ENCODE data around the gene RNF5.
"Not testable (repeated sequence)": the region's sequence is repeated elsewhere in the genome, so short reads cannot be mapped to it uniquely, and the experiment has no call there.

RNF5 gene, protein sequence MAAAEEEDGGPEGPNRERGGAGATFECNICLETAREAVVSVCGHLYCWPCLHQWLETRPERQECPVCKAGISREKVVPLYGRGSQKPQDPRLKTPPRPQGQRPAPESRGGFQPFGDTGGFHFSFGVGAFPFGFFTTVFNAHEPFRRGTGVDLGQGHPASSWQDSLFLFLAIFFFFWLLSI

GRCh38 chr6:32177788-32178546 lies at the start of gene RNF5:
RNF5 (plus strand) TSS chr6:32178405; CDS start chr6:32178512, 107 bp downstream.
- DNase-seq: peak; percentile 98 to 100
- TF ChIP-seq POLR2A (IDR thresholded peaks at IDR 0.05; ENCODE audit: low read length) (peak; percentile 80), GATA1 (IDR thresholded peaks at IDR 0.05; ENCODE audit: low read depth, low read length) (no peak)

DNA sequence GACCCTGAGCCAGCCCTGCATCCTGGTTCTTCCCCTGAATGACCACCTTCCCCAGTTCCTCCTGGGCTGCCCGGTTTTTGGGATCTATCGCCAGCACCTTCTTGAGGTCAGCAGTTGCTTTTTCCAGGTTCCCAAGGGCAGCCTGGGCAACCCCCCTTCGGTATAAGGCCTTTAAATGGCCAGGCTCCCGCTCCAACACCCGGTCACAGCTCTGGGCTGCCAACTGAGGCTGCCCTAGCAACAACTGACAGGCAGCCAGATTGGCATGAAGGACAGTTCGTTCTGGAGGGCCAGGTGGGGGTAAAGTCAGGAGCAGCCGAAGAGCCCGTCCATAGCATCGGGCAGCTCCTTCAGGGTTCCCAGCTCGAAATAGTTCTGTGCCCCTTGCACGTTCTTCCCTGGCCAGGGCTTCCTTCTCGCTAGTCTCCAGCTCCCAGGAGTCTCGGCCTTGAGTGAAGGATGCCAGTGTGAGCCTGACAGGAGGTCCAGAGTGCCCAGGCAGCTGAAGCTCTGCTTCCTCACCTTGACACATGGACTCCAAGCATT lies 49.4 kb upstream of the RNF5 start:
- TF ChIP-seq POLR2A (IDR thresholded peaks at IDR 0.05; ENCODE audit: low read length): no peak
- no peak for TF ChIP-seq GATA1 (IDR thresholded peaks at IDR 0.05; ENCODE audit: low read depth, low read length)
- DNase-seq: no peak

GRCh38 chr6:32129297-32130088 lies 48.7 kb upstream of the RNF5 start:
- DNase-seq: no peak
- no peak for TF ChIP-seq POLR2A (IDR thresholded peaks at IDR 0.05; ENCODE audit: low read length)
- TF ChIP-seq GATA1 (IDR thresholded peaks at IDR 0.05; ENCODE audit: low read depth, low read length): no peak

DNA sequence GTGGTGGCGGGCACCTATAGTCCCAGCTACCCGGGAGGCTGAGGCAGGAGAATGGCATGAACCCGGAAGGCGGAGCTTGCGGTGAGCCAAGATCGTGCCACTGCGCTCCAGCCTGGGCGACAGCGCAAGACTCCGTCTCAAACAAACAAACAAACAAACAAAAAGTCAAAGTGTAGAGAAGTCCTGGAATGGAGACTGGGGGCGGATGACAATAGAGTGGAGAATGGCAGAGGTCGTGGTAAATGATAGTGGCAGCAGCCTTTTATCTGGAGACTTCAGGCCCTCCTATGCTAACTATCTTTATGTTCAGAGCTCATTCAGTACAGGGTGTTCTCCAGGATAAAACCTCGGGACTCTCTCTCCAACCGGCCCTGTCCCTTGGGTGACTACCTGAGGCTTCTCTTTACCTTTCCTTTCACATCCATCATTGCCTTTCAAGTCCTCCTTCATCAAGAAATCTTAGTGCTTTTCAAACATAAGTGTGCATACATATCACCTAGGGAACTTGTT lies 46.7 kb upstream of the RNF5 start:
- TF ChIP-seq GATA1 (IDR thresholded peaks at IDR 0.05; ENCODE audit: low read depth, low read length): peak; percentile 65
- TF ChIP-seq POLR2A (IDR thresholded peaks at IDR 0.05; ENCODE audit: low read length): no peak
- peak; percentile 88 to 96 for DNase-seq

- DNase-seq: no peak
- TF ChIP-seq GATA1 (IDR thresholded peaks at IDR 0.05; ENCODE audit: low read depth, low read length) (no peak), POLR2A (IDR thresholded peaks at IDR 0.05; ENCODE audit: low read length) (no peak)
These were observed 46.1 kb upstream of the RNF5 start for GRCh38 chr6:32132110-32132509.

DNA sequence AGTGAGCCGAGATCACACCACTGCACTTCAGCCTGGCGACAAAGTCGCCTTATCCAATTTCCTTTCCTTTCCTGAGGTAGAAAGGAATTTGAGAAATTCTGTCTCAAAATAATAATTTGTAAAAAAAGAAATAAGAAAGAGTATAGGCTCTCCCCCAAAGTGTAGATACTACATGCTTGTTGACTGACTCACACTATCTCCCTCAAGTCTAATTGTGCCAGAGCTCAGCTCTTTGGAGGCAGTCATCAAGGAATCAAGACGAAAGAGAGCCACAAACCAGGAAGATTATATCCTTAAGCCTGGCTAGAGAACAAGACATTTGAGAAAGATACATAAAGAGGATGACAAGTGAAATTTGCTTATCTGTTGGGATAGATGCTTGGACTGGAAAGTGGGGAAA lies 44.4 kb upstream of the RNF5 start:
- no peak for DNase-seq
- no peak for TF ChIP-seq GATA1 (IDR thresholded peaks at IDR 0.05; ENCODE audit: low read depth, low read length)

- no peak for DNase-seq
- no peak for TF ChIP-seq POLR2A (IDR thresholded peaks at IDR 0.05; ENCODE audit: low read length)
- no peak for TF ChIP-seq GATA1 (IDR thresholded peaks at IDR 0.05; ENCODE audit: low read depth, low read length)
These were observed 40.8 kb upstream of the RNF5 start for GRCh38 chr6:32137454-32137853.

GRCh38 chr6:32139590-32139989 lies 38.6 kb upstream of the RNF5 start:
- no peak for TF ChIP-seq GATA1 (IDR thresholded peaks at IDR 0.05; ENCODE audit: low read depth, low read length)
- TF ChIP-seq POLR2A (IDR thresholded peaks at IDR 0.05; ENCODE audit: low read length): no peak
- DNase-seq: no peak

DNA sequence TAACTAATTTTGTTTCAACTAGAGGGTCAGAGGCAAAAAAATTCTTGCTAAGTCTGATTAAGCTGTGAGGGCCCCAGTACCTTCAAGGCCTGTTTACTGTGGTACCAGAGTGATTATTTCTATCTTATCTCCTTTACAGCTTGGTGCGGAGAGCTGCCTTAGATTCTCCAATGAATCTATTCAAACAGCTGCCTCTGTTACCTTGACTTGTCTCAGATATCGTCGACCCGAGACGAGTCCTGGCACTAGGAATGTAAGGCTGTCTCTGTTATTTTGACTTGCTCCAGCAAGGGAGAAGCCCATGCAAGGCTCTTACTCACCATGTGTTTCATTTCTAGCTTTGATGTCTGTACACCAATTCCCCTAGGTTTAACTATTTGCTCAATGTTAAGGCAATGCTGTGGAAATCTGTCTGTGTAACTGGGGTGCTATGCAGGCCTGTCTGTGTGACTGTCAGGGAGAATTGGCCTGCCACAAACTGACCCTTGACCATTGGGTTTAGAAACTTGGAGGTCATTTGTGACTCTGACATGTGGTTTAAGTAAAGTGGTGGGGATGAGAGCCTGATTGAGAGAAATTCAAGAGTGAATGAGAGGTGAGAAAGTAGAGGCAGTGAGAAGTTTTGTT lies 37.7 kb upstream of the RNF5 start:
- TF ChIP-seq GATA1 (IDR thresholded peaks at IDR 0.05; ENCODE audit: low read depth, low read length): no peak
- TF ChIP-seq POLR2A (IDR thresholded peaks at IDR 0.05; ENCODE audit: low read length): no peak
- peak; percentile 63 to 91 for DNase-seq

DNA sequence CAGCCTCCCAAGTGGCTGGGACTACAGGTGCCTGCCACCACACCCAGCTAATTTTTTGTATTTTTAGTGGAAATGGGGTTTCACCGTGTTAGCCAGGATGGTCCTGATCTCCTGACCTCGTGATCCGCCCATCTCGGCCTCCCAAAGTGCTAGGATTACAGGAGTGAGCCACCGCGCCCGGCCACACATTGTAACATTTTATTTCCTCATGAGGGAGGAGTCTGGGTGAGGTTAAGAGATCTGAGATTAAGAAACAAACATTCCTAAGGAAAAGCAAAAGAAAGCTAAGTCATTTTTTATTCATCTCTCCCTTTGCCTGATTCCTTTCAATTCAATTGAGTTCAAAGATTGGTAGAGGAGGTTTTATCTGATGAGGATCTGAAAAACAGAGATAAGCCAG lies 34.0 kb upstream of the RNF5 start:
- not testable (repeated sequence) for DNase-seq

- TF ChIP-seq GATA1 (IDR thresholded peaks at IDR 0.05; ENCODE audit: low read depth, low read length) (no peak), POLR2A (IDR thresholded peaks at IDR 0.05; ENCODE audit: low read length) (no peak)
- no peak for DNase-seq
These were observed 31.9 kb upstream of the RNF5 start for GRCh38 chr6:32146287-32146686.

DNA sequence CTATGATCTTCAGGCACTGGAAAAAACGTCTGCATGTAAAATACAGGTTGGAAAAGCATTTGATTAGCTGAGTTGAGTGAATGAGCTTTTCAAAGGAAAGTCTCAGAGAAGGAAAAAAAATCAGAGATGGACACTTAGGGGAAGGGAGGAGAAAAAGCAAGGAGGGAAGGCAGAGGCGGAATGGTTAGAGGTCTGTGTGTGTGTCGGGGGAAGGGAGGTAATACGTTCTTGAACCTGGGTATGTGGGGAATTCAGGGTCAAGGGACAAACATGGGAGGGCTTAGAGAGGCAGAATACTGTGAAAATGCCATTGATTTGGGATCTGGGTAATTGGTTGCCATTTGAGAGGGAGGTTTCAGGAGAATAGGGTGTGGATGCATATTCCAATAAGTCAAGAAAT lies 31.5 kb upstream of the RNF5 start:
- no peak for DNase-seq
- TF ChIP-seq GATA1 (IDR thresholded peaks at IDR 0.05; ENCODE audit: low read depth, low read length): no peak
- TF ChIP-seq POLR2A (IDR thresholded peaks at IDR 0.05; ENCODE audit: low read length): no peak

DNA sequence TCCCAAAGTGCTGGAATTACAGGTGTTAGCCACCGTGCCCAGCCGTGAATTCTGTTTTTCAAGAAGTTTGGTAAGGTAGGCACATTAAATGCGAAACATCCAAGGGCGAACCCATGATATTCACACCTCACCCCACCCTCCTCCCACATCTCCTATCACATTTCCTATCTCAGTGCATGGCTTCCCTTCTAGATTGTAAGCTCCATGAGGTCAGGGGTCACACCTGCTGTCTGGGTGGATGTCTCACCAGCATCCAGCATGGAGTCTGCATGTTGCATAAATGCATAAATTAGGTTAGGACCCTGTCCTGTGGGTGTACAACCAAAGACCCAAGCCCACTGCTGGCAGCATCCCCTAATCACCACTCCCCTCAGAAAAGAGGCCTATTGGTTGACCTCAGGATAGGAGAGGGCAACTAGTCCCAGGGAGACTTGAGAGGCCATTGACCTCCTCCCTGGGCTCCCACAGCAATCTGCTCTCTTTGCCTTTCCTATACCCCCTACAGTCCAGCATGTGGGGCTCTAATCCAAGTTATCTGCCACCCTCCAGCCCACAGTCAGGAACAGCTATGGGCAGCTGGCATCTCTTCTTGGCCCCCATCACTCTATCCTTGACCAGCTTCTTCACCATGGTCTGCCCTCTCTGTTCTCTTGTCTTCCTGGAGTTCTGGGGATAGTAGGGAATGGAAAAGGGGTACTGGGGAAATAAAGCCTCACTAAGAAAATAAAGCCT lies 30.6 kb upstream of the RNF5 start:
- peak in 1 of 2 experiments; percentile 47 for DNase-seq
- no peak for TF ChIP-seq POLR2A (IDR thresholded peaks at IDR 0.05; ENCODE audit: low read length)
- no peak for TF ChIP-seq GATA1 (IDR thresholded peaks at IDR 0.05; ENCODE audit: low read depth, low read length)

All from erythroblast (primary cell).